PC-9 (cell line): Measurements from ENCODE around the gene SDCCAG8.

Source experiments
- CTCF ChIP-seq: fragments of 200-600 bp; sonication (generic); conservative IDR thresholded peaks from 2 replicates; pipeline ENCODE4 v1.6.1; 2017; ENCODE audit warnings: mixed run types, antibody characterized with exemption, mild to moderate bottlenecking, moderate library complexity
- EZH2 ChIP-seq: fragments of 200-600 bp; sonication (generic); IDR thresholded peaks from 2 replicates; pipeline ENCODE4 v1.8.0; 2017; ENCODE audit warnings: antibody characterized with exemption, low read depth

- no peak for TF ChIP-seq CTCF
- TF ChIP-seq EZH2: no peak
These were observed 287.7 kb downstream of the SDCCAG8 start for GRCh38 chr1:243543501-243543900.
